Upper lobe of left lung (tissue), 6 donors: ENCODE measurements around the gene PTPRH. TPM values are rescaled to one million over a fixed set of nuclear protein-coding genes. Genes with fewer than 3 reads are reported as not detected.
"Not testable (repeated sequence)": the region's sequence is repeated elsewhere in the genome, so short reads cannot be mapped to it uniquely, and the experiment has no call there.

Source experiments
- ATAC-seq, 2 donors: fragments of 200-7000 bp; cut with Tn5 transposase; one replicate each; pipeline ENCODE4 v1.9.1; 2022; ENCODE audit warnings: mild to moderate bottlenecking in 2 of 2, moderate library complexity in 2 of 2; ENCODE audit not compliant: low FRiP score in 2 of 2
- DNase-seq, 2 donors: peaks; one replicate each; pipeline ENCODE4 v3.0.0-alpha.2; 2019 to 2020
- H3K27ac ChIP-seq, 4 donors: fragments of 200-600 bp; sonication (generic); one replicate each; pipeline ENCODE4 v1.5.1; 2016 to 2019
- H3K27me3 ChIP-seq, 4 donors: fragments of 200-600 bp; sonication (generic); one replicate each; pipeline ENCODE4 v1.5.1; 2017 to 2019
- H3K36me3 ChIP-seq, 4 donors: fragments of 200-600 bp; sonication (generic); one replicate each; pipeline ENCODE4 v1.5.1; 2016 to 2019
- H3K4me1 ChIP-seq, 4 donors: fragments of 200-600 bp; sonication (generic); one replicate each; pipeline ENCODE4 v1.5.1; 2018 to 2019
- H3K4me3 ChIP-seq, 4 donors: fragments of 200-600 bp; sonication (generic); one replicate each; pipeline ENCODE4 v1.5.1; 2017 to 2019; ENCODE audit warnings: mild to moderate bottlenecking in 2 of 4, moderate library complexity in 1 of 4
- H3K9me3 ChIP-seq, 4 donors: fragments of 200-600 bp; sonication (generic); one replicate each; pipeline ENCODE4 v1.5.1; 2018 to 2019
- CTCF ChIP-seq, 6 experiments: fragments of 450-650 bp in 4 of 6; fragments of 200-600 bp in 2 of 6; sonication (generic) in 2 of 6; IDR thresholded peaks; one replicate each; pipeline ENCODE4 v1.5.1; 2016 to 2019; ENCODE audit warnings: antibody characterized with exemption in 6 of 6
- EP300 ChIP-seq, 4 donors: sonication (generic); formaldehyde crosslinking; IDR thresholded peaks; one replicate each; pipeline ENCODE4 v1.5.1; 2017; ENCODE audit warnings: antibody characterized with exemption in 4 of 4, control low read depth in 2 of 4
- POLR2A ChIP-seq, 4 donors: fragments of 450-650 bp; IDR thresholded peaks; one replicate each; pipeline ENCODE4 v1.5.1; 2016 to 2017; ENCODE audit warnings: antibody characterized with exemption in 4 of 4, mild to moderate bottlenecking in 2 of 4
- POLR2AphosphoS5 ChIP-seq, 2 donors: sonication (generic); formaldehyde crosslinking; IDR thresholded peaks; one replicate each; pipeline ENCODE4 v1.5.1; 2017; ENCODE audit warnings: antibody characterized with exemption in 2 of 2
- WGBS, 2 donors: methylation state at CpG; one replicate each; pipeline ENCODE4 v1.1.5; 2017 to 2018; 5-methylcytosine and 5-hydroxymethylcytosine counted together
- total RNA-seq, 6 donors: library from RNA; depleted of rRNA in 4 of 6; stranded (reverse); fragments of >200 nt in 4 of 6; gene quantifications; one replicate each; pipeline versions ENCODE4 v1.1.0 to v1.2.1, GENCODE V29; 2016 to 2021
- donor health status: DM: no; HTN: no; CAD: no; lungs with moderate emphysema.
- donor health status: DM: no; HTN: yes; CAD: no; lungs with severe emphysema.

Gene PTPRH
- total RNA-seq, 6 donors from 2014 or later: 0.30 to 3.1 (median 0.67) TPM; not detected in 1

GRCh38 chr19:55227241-55228014 is 18.1 kb upstream of the PTPRH start:
- ATAC-seq (no peak), DNase-seq (peak in 1 of 2 donors; percentile 79)
- TF ChIP-seq EP300 (IDR thresholded peaks at IDR 0.05) (no peak), CTCF (IDR thresholded peaks at IDR 0.05) (no peak), POLR2AphosphoS5 (IDR thresholded peaks at IDR 0.05) (no peak), POLR2A (IDR thresholded peaks at IDR 0.05) (no peak)
- Histone ChIP-seq H3K9me3 (no peaks in the 10 kb centered on the region), H3K4me3 (no peak overlapping the region), H3K36me3 (peaks cover 16 to 64% (median 54%) of the 10 kb centered on the region in 4 donors), H3K27me3 (no peaks in the 10 kb centered on the region), H3K4me1 (no peaks in the 10 kb centered on the region), H3K27ac (no peak overlapping the region)
- WGBS, 2 donors: 88 to 91% methylated on average over 18 to 20 of the region's 25 CpGs

- Histone ChIP-seq H3K9me3 (no peaks in the 10 kb centered on the region), H3K36me3 (peaks cover 15 to 58% (median 48%) of the 10 kb centered on the region in 4 donors), H3K27ac (no peak overlapping the region), H3K4me1 (no peaks in the 10 kb centered on the region), H3K4me3 (no peak overlapping the region), H3K27me3 (no peaks in the 10 kb centered on the region)
- WGBS, 2 donors: 87 to 88% methylated on average over 3 to 18 of the region's 18 CpGs
- DNase-seq: no peak
- no peak for ATAC-seq
- TF ChIP-seq POLR2AphosphoS5 (IDR thresholded peaks at IDR 0.05): no peak
- no peak for TF ChIP-seq POLR2A (IDR thresholded peaks at IDR 0.05)
- TF ChIP-seq CTCF (IDR thresholded peaks at IDR 0.05): no peak
- TF ChIP-seq EP300 (IDR thresholded peaks at IDR 0.05): no peak
Observed at GRCh38 chr19:55226788-55227187, 17.5 kb upstream of the PTPRH start.

GRCh38 chr19:55226273-55226672 is 17.0 kb upstream of the PTPRH start:
- H3K27ac ChIP-seq: no peak overlapping the region
- no peaks in the 10 kb centered on the region for H3K9me3 ChIP-seq
- ATAC-seq: no peak
- no peak for DNase-seq
- no peaks in the 10 kb centered on the region for H3K4me1 ChIP-seq
- H3K36me3 ChIP-seq: peaks cover 10 to 53% (median 43%) of the 10 kb centered on the region in 4 donors
- 78 to 94% methylated on average over 8 to 9 of the region's 9 CpGs for WGBS, 2 donors
- H3K4me3 ChIP-seq: no peak overlapping the region
- no peaks in the 10 kb centered on the region for H3K27me3 ChIP-seq
- TF ChIP-seq POLR2A (IDR thresholded peaks at IDR 0.05) (no peak), EP300 (IDR thresholded peaks at IDR 0.05) (no peak), CTCF (IDR thresholded peaks at IDR 0.05) (no peak), POLR2AphosphoS5 (IDR thresholded peaks at IDR 0.05) (no peak)

GRCh38 chr19:55225415-55225958 is 16.2 kb upstream of the PTPRH start:
- ATAC-seq: no peak
- 77 to 84% methylated on average over 7 of the region's 7 CpGs for WGBS, 2 donors

GRCh38 chr19:55224679-55225414 is 15.5 kb upstream of the PTPRH start:
- not testable (repeated sequence) for H3K4me3 ChIP-seq, H3K27me3 ChIP-seq, ATAC-seq, H3K9me3 ChIP-seq, H3K4me1 ChIP-seq, H3K27ac ChIP-seq, DNase-seq
- peaks cover 0 to 39% (median 29%) of the 10 kb centered on the region in 4 donors for H3K36me3 ChIP-seq
- 51 to 79% methylated on average over 7 to 11 of the region's 11 CpGs for WGBS, 2 donors

More at GRCh38 chr19:55225415-55225958, 16.2 kb upstream of the PTPRH start:
- Histone ChIP-seq H3K27me3 (no peaks in the 10 kb centered on the region), H3K36me3 (peaks cover 2 to 45% (median 35%) of the 10 kb centered on the region in 4 donors), H3K4me3 (no peak overlapping the region), H3K27ac (no peak overlapping the region), H3K9me3 (no peaks in the 10 kb centered on the region), H3K4me1 (no peaks in the 10 kb centered on the region)
- no peak for TF ChIP-seq POLR2A (IDR thresholded peaks at IDR 0.05)
- no peak for TF ChIP-seq CTCF (IDR thresholded peaks at IDR 0.05)
- TF ChIP-seq POLR2AphosphoS5 (IDR thresholded peaks at IDR 0.05): no peak
- TF ChIP-seq EP300 (IDR thresholded peaks at IDR 0.05): no peak
- DNase-seq: no peak
